IMR-90 (cell line): ENCODE results near the gene SKP2. TPM values are rescaled to one million over a fixed set of nuclear protein-coding genes. Genes with fewer than 3 reads are reported as not detected.

Experiments used
- ATAC-seq: fragments of 200-7000 bp; cut with Tn5 transposase; 2 replicates; pipeline ENCODE4 v1.9.1; 2020; ENCODE audit warnings: low read depth, mild to moderate bottlenecking, moderate library complexity
- BruUV-seq: library from RNA; stranded (reverse); fragments of 400-500 nt; replicated peaks from 2 replicates; lab custom pipeline; 2021; lab: Mats Ljungman, UMichigan
- CTCF ChIA-PET: fragments of 300-600 bp; formaldehyde crosslinking; extraction: SDS; loops from one replicate; lab custom pipeline; 2021; ENCODE audit warnings: antibody characterized with exemption; lab: Yijun Ruan, JAX
- POLR2A ChIA-PET: fragments of 300-600 bp; sonication (Branson Sonifier 250); formaldehyde crosslinking; loops from one replicate; lab custom pipeline; 2022; ENCODE audit warnings: antibody characterized with exemption; ENCODE audit not compliant: unreplicated experiment; lab: Charles Lee
- DNase-seq: peaks from one replicate; pipeline ENCODE4 v3.0.0; 2013
- H2AFZ ChIP-seq: replicated peaks from 2 replicates; pipeline ENCODE3; 2013; ENCODE audit warnings: low read length, mild to moderate bottlenecking; ENCODE audit not compliant: poor library complexity
- H2AK5ac ChIP-seq: 2 replicates; pipeline ENCODE4 v1.6.1; 2013; ENCODE audit warnings: low read depth, low read length, inconsistent platforms
- H2AK9ac ChIP-seq: replicated peaks from 2 replicates; pipeline ENCODE3; 2013; ENCODE audit warnings: mild to moderate bottlenecking, low read depth, low read length, moderate library complexity; ENCODE audit not compliant: poor library complexity
- H2BK120ac ChIP-seq: 2 replicates; pipeline ENCODE4 v1.6.1; 2013; ENCODE audit warnings: low read depth, low read length, inconsistent platforms
- H2BK15ac ChIP-seq: 3 replicates; pipeline ENCODE4 v1.6.1; 2013; ENCODE audit warnings: low read depth, low read length, inconsistent platforms
- H2BK20ac ChIP-seq: 2 replicates; pipeline ENCODE4 v1.6.1; 2013; ENCODE audit warnings: low read depth, mild to moderate bottlenecking, inconsistent platforms, low read length, moderate library complexity
- H2BK5ac ChIP-seq: 2 replicates; pipeline ENCODE4 v1.6.1; 2013; ENCODE audit warnings: mild to moderate bottlenecking, low read depth, low read length, inconsistent platforms; ENCODE audit not compliant: poor library complexity, severe bottlenecking
- H3K14ac ChIP-seq: replicated peaks from 2 replicates; pipeline ENCODE4 v1.6.1; 2013; ENCODE audit warnings: low read depth, low read length, inconsistent platforms
- H3K18ac ChIP-seq: 2 replicates; pipeline ENCODE4 v1.6.1; 2013; ENCODE audit warnings: low read depth, low read length, control low read depth
- H3K23ac ChIP-seq: 2 replicates; pipeline ENCODE4 v1.6.1; 2013; ENCODE audit warnings: low read depth, low read length, inconsistent platforms
- H3K27ac ChIP-seq: 2 replicates; pipeline ENCODE4 v1.5.1; 2013; ENCODE audit warnings: mild to moderate bottlenecking, control low read depth, low read length; ENCODE audit not compliant: insufficient read depth
- H3K27me3 ChIP-seq: 2 replicates; pipeline ENCODE4 v1.6.1; 2013; ENCODE audit warnings: low read length; ENCODE audit not compliant: control insufficient read depth, insufficient read depth
- H3K36me3 ChIP-seq: 2 replicates; pipeline ENCODE4 v1.6.1; 2013; ENCODE audit warnings: low read length, mixed read lengths; ENCODE audit not compliant: control insufficient read depth, insufficient read depth
- H3K4ac ChIP-seq: 2 replicates; pipeline ENCODE4 v1.6.1; 2013; ENCODE audit warnings: low read depth, low read length, inconsistent platforms
- H3K4me1 ChIP-seq: 2 replicates; pipeline ENCODE4 v1.6.1; 2013; ENCODE audit warnings: low read length, mixed read lengths; ENCODE audit not compliant: control insufficient read depth, insufficient read depth
- H3K4me2 ChIP-seq: 2 replicates; pipeline ENCODE4 v1.6.1; 2013; ENCODE audit warnings: low read depth, mild to moderate bottlenecking, control low read depth, low read length, moderate library complexity
- H3K4me3 ChIP-seq: 2 replicates; pipeline ENCODE4 v1.5.1; 2013; ENCODE audit warnings: low read depth, mild to moderate bottlenecking, control low read depth, low read length, moderate library complexity; ENCODE audit not compliant: insufficient read depth
- H3K56ac ChIP-seq: 2 replicates; pipeline ENCODE4 v1.6.1; 2013; ENCODE audit warnings: low read length, inconsistent platforms; ENCODE audit not compliant: insufficient read depth; ENCODE audit errors: extremely low read depth
- H3K79me1 ChIP-seq, 2 experiments: 2 replicates each; pipeline ENCODE4 v1.6.1; 2013; ENCODE audit warnings: low read length in 2 of 2, inconsistent platforms in 1 of 2, low read depth in 1 of 2
- H3K9ac ChIP-seq: 2 replicates; pipeline ENCODE4 v1.6.1; 2013; ENCODE audit warnings: low read depth, low read length, control low read depth
- H3K9me1 ChIP-seq: 2 replicates; pipeline ENCODE4 v1.6.1; 2013; ENCODE audit warnings: low read length, inconsistent platforms; ENCODE audit not compliant: insufficient read depth
- H3K9me3 ChIP-seq: 2 replicates; pipeline ENCODE4 v1.6.1; 2013; ENCODE audit warnings: low read length; ENCODE audit not compliant: control insufficient read depth, insufficient read depth
- H4K20me1 ChIP-seq: 2 replicates; pipeline ENCODE4 v1.6.1; 2013; ENCODE audit warnings: low read length, inconsistent platforms; ENCODE audit not compliant: insufficient read depth
- H4K5ac ChIP-seq: 2 replicates; pipeline ENCODE4 v1.6.1; 2013; ENCODE audit warnings: mild to moderate bottlenecking, low read depth, low read length, control low read depth
- H4K8ac ChIP-seq, 2 experiments: 2 replicates each; pipeline ENCODE4 v1.6.1; 2013; ENCODE audit warnings: low read depth in 2 of 2, low read length in 2 of 2, control low read depth in 1 of 2, inconsistent platforms in 1 of 2
- H4K91ac ChIP-seq: 2 replicates; pipeline ENCODE4 v1.6.1; 2013; ENCODE audit warnings: low read depth, low read length, inconsistent platforms; ENCODE audit not compliant: insufficient read depth
- CEBPB ChIP-seq: IDR thresholded peaks from 2 replicates; pipeline ENCODE4 v1.6.1; 2012; ENCODE audit warnings: low read depth, low read length, improper control_type of control experiment
- CTCF ChIP-seq: conservative IDR thresholded peaks from 2 replicates; pipeline ENCODE4 v1.5.1; 2012; ENCODE audit warnings: mild to moderate bottlenecking, low read depth, low read length, improper control_type of control experiment
- ELK1 ChIP-seq: fragments of 150-350 bp; IDR thresholded peaks from 2 replicates; pipeline ENCODE4 v1.6.1; 2016; ENCODE audit warnings: low read depth, mild to moderate bottlenecking, low read length, moderate library complexity, borderline replicate concordance
- FOS ChIP-seq: fragments of 150-350 bp; IDR thresholded peaks from 2 replicates; pipeline ENCODE4 v1.6.1; 2016; ENCODE audit warnings: low read depth, low read length
- MAFK ChIP-seq: IDR thresholded peaks from 2 replicates; pipeline ENCODE4 v1.6.1; 2012; ENCODE audit warnings: low read depth, low read length, improper control_type of control experiment
- MAZ ChIP-seq: IDR thresholded peaks from 2 replicates; pipeline ENCODE4 v1.6.1; 2012; ENCODE audit warnings: low read depth, mild to moderate bottlenecking, low read length, improper control_type of control experiment, moderate library complexity, borderline replicate concordance
- NFE2L2 ChIP-seq: fragments of 150-350 bp; IDR thresholded peaks from 2 replicates; pipeline ENCODE4 v1.6.1; 2016; ENCODE audit warnings: low read depth, mild to moderate bottlenecking, low read length
- RCOR1 ChIP-seq: IDR thresholded peaks from 2 replicates; pipeline ENCODE4 v1.6.1; 2012; ENCODE audit warnings: mild to moderate bottlenecking, low read length, improper control_type of control experiment; ENCODE audit not compliant: insufficient replicate concordance
- SMC3 ChIP-seq: fragments of 150-350 bp; IDR thresholded peaks from 2 replicates; pipeline ENCODE4 v1.6.1; 2016; ENCODE audit warnings: low read depth, mild to moderate bottlenecking, antibody characterized with exemption, low read length, moderate library complexity
- WGBS, 2 experiments: methylation state at CpG; one replicate each; pipeline versions ENCODE4 v1.1.5 to v1.1.7; 2013; ENCODE audit warnings: missing lambda C conversion rate in 2 of 2; ENCODE audit not compliant: insufficient read length in 1 of 2; ENCODE audit errors: extremely low coverage in 2 of 2; 5-methylcytosine and 5-hydroxymethylcytosine counted together
- dilution Hi-C: fragments of 300-500 bp; cut with HindIII; formaldehyde crosslinking; loops from one replicate; pipeline ENCODE4 v1.14.3; 2018; ENCODE audit warnings: low sequenced_read_pairs; ENCODE audit not compliant: unreplicated experiment
- in situ Hi-C: fragments of 300-500 bp; cut with MboI; formaldehyde crosslinking; loops from 3 replicates; pipeline ENCODE4 v1.14.3; 2019; ENCODE audit warnings: low sequenced_read_pairs, inconsistent platforms, mixed read lengths
- intact Hi-C: fragments of 100-400 bp; cut with micrococcal nuclease; formaldehyde crosslinking; loops from 2 replicates; pipeline ENCODE4 v1.10.0; 2022
- polyA plus RNA-seq, 3 experiments: library from polyadenylated mRNA; depleted of rRNA; stranded (reverse); fragments of >200 nt; gene quantifications; 2 replicates each; pipeline ENCODE4 v1.2.3, GENCODE V29; 2012; ENCODE audit warnings: low replicate concordance in 1 of 3
- total RNA-seq: library from RNA; depleted of rRNA; stranded (reverse); fragments of >200 nt; gene quantifications from 2 replicates; pipeline ENCODE4 v1.2.3, GENCODE V29; 2012

SKP2 gene
- total and polyA plus RNA-seq, 2 of the 4 experiments (the other 2 are of a cell fraction): 23.3 to 92.1 TPM

- no peak overlapping the region for H2BK5ac ChIP-seq
- H3K4me2 ChIP-seq: no peak overlapping the region
- no peak overlapping the region for H3K56ac ChIP-seq
- TF ChIP-seq ELK1: no peak
- TF ChIP-seq SMC3: no peak
- no peak for TF ChIP-seq CEBPB
- no peak for TF ChIP-seq CTCF
- TF ChIP-seq NFE2L2: no peak
- TF ChIP-seq MAZ: no peak
- TF ChIP-seq RCOR1: no peak
- no peak for TF ChIP-seq MAFK
- no peak for TF ChIP-seq FOS
- H3K23ac ChIP-seq: no peak overlapping the region
- in situ Hi-C loops (no loop called here), dilution Hi-C loops (no loop called here), intact Hi-C loops (no loop called here)
- WGBS, 2 experiments: no CpG with 5 or more reads among the region's 2 CpGs
- H4K5ac ChIP-seq: no peak overlapping the region
- CTCF ChIA-PET: interaction anchor here (1.1 kb wide), 1 partner anchor 125 kb away, joined by 3 read pairs; no protein-coding TSS in a partner anchor
- no peak overlapping the region for H2AK9ac ChIP-seq
- no peak overlapping the region for H2BK120ac ChIP-seq
- no peak for DNase-seq
- no peaks in the 10 kb centered on the region for H3K27me3 ChIP-seq
- H2BK15ac ChIP-seq: no peak overlapping the region
- no peak overlapping the region for H3K9ac ChIP-seq
- H4K91ac ChIP-seq: no peak overlapping the region
- H3K14ac ChIP-seq: no peak overlapping the region
- POLR2A ChIA-PET: no interaction called here
- no peak overlapping the region for H3K4me3 ChIP-seq
- BruUV-seq: no TSS peak
- H4K20me1 ChIP-seq: no peaks in the 10 kb centered on the region
- H2BK20ac ChIP-seq: no peak overlapping the region
- H3K79me1 ChIP-seq: no peaks in the 10 kb centered on the region
- H3K9me1 ChIP-seq: no peaks in the 10 kb centered on the region
- H2AK5ac ChIP-seq: no peak overlapping the region
- no peak overlapping the region for H3K18ac ChIP-seq
- no peak overlapping the region for H3K27ac ChIP-seq
- no peaks in the 10 kb centered on the region for H3K9me3 ChIP-seq
- no peak overlapping the region for H4K8ac ChIP-seq
- no peak for ATAC-seq
- peaks cover 7% of the 10 kb centered on the region for H3K36me3 ChIP-seq
- no peak overlapping the region for H2AFZ ChIP-seq
- H3K4ac ChIP-seq: no peak overlapping the region
- H3K4me1 ChIP-seq: no peaks in the 10 kb centered on the region
Observed at GRCh38 chr5:36180556-36181350, 28.8 kb downstream of the SKP2 start.
